ENCODE results near the gene BAK1. TPM values are rescaled to one million over a fixed set of nuclear protein-coding genes. Genes with fewer than 3 reads are reported as not detected.
A peak's percentile ranks its signal among the peaks of the same experiment; 100 is the strongest.

Gene BAK1
- total RNA-seq (10 to 100 TPM; 16.0 to 26.4 (median 18.7) TPM), polyA plus RNA-seq (10 to 100 TPM; 12.6 to 37.6 TPM)
- long read RNA-seq, donor 1, transcript BAK1-202 (6 exons, 2,136 nt) = major isoform, 75 of 87 reads
- long read RNA-seq, donor 1, partial matches to known transcripts = 5 of 87 reads
- long read RNA-seq, donor 1, other reads (novel, unspliced or antisense) = 7 of 87 reads
- long read RNA-seq, donor 2, transcript BAK1-202 (6 exons, 2,136 nt) = major isoform, 87 of 102 reads
- long read RNA-seq, donor 2, partial matches to known transcripts = 7 of 102 reads
- long read RNA-seq, donor 2, other reads (novel, unspliced or antisense) = 8 of 102 reads
- long read RNA-seq, donor 3, transcript BAK1-202 (6 exons, 2,136 nt) = major isoform, 92 of 120 reads
- long read RNA-seq, donor 3, partial matches to known transcripts = 7 of 120 reads
- long read RNA-seq, donor 3, other reads (novel, unspliced or antisense) = 21 of 120 reads

GRCh38 chr6:33579828-33580714 is at the start of gene BAK1:
TSS of gene BAK1 (minus strand) at chr6:33580276. CDS start at chr6:33577604, 2,672 bp downstream.
- ATAC-seq = peak; percentile 92 to 97 (median 95)
- H3K9me3 ChIP-seq = no peaks in the 10 kb centered on the region
- H3K4me1 ChIP-seq = peaks cover 18 to 39% (median 33%) of the 10 kb centered on the region in 9 donors
- peak within 1 kb of the TSS; percentile 50 to 95 (median 90) for H3K4me3 ChIP-seq
- WGBS, 2 donors = 2 to 3% methylated on average over 24 of the region's 24 CpGs
- H3K27ac ChIP-seq = peak within 1 kb of the TSS; percentile 54 to 94 (median 90)
- peak; percentile 30 to 75 (median 61) for TF ChIP-seq CTCF (IDR thresholded peaks at IDR 0.05)
- peaks cover 0 to 31% (median 7%) of the 10 kb centered on the region in 9 donors for H3K36me3 ChIP-seq
- intact Hi-C loops (cut with DNase I) = loop anchor here (5.0 to 10.0 kb wide), 10 partner anchors 55 to 575 kb away; partner anchors contain the start of genes ZBTB9 (in 4 of the 10), GRM4 (in 1 of the 10), KIFC1 (in 1 of the 10) and SYNGAP1 (in 1 of the 10)
- H3K27me3 ChIP-seq = no peaks in the 10 kb centered on the region
- DNase-seq = peak; percentile 90 to 92

- Histone ChIP-seq H3K9me3 (no peaks in the 10 kb centered on the region), H3K36me3 (peaks cover 0 to 20% (median 0%) of the 10 kb centered on the region in 9 donors), H3K4me3 (no peak overlapping the region), H3K27ac (no peak overlapping the region), H3K27me3 (peaks cover 0 to 4% (median 0%) of the 10 kb centered on the region in 7 donors), H3K4me1 (peaks cover 0 to 25% (median 14%) of the 10 kb centered on the region in 9 donors)
- 89 to 90% methylated on average over 7 of the region's 7 CpGs for WGBS, 2 donors
- ATAC-seq (no peak), DNase-seq (no peak)
- TF ChIP-seq CTCF (IDR thresholded peaks at IDR 0.05) = no peak
- intact Hi-C loops (cut with DNase I) = no loop called here
Measured at GRCh38 chr6:33628401-33628964, 48.4 kb upstream of the BAK1 start.

GRCh38 chr6:33627876-33628275 is 47.8 kb upstream of the BAK1 start:
- 58 to 67% methylated on average over 5 of the region's 5 CpGs for WGBS, 2 donors
- no peaks in the 10 kb centered on the region for H3K9me3 ChIP-seq
- H3K27ac ChIP-seq = no peak overlapping the region
- H3K36me3 ChIP-seq = peaks cover 0 to 20% (median 0%) of the 10 kb centered on the region in 9 donors
- H3K4me1 ChIP-seq = peaks cover 0 to 26% (median 13%) of the 10 kb centered on the region in 9 donors
- H3K27me3 ChIP-seq = no peaks in the 10 kb centered on the region
- TF ChIP-seq CTCF (IDR thresholded peaks at IDR 0.05) = no peak
- intact Hi-C loops (cut with DNase I) = no loop called here
- DNase-seq (no peak), ATAC-seq (peak in 2 of 8 donors; percentile 20 to 34)
- no peak overlapping the region for H3K4me3 ChIP-seq

Data from heart right ventricle (tissue), 16 donors.